Gastroesophageal sphincter (tissue), 4 donors: ENCODE data around the gene PLAC9. TPM values are rescaled to one million over a fixed set of nuclear protein-coding genes. Genes with fewer than 3 reads are reported as not detected.

Experiments used
- ATAC-seq: fragments of 150-250 bp; one replicate; pipeline ENCODE4 v1.9.1; 2016; ENCODE audit warnings: mild to moderate bottlenecking, moderate library complexity
- H3K27ac ChIP-seq, 4 donors: fragments of 200-600 bp; sonication (generic) in 3 of 4; 1 replicate in 3 of 4; 2 replicates in 1 of 4; pipeline ENCODE4 v1.5.1; 2016 to 2019
- H3K27me3 ChIP-seq: fragments of 200-600 bp; sonication (generic); one replicate; pipeline ENCODE4 v1.5.1; 2019
- H3K36me3 ChIP-seq, 2 donors: fragments of 200-600 bp; sonication (generic); one replicate each; pipeline ENCODE4 v1.5.1; 2019; ENCODE audit warnings: control low read depth in 1 of 2
- H3K4me1 ChIP-seq, 3 donors: fragments of 200-600 bp; sonication (generic); 1 replicate in 2 of 3; 2 replicates in 1 of 3; pipeline ENCODE4 v1.5.1; 2016 to 2019; ENCODE audit warnings: control low read depth in 2 of 3
- H3K4me3 ChIP-seq, 2 donors: fragments of 200-600 bp; sonication (generic); one replicate each; pipeline ENCODE4 v1.5.1; 2019; ENCODE audit warnings: mild to moderate bottlenecking in 1 of 2, moderate library complexity in 1 of 2
- H3K9me3 ChIP-seq, 3 donors: fragments of 200-600 bp; sonication (generic); one replicate each; pipeline ENCODE4 v1.5.1; 2017 to 2019; ENCODE audit warnings: control low read depth in 2 of 3
- CTCF ChIP-seq, 4 experiments: fragments of 200-600 bp in 2 of 4; fragments of 450-650 bp in 2 of 4; sonication (generic) in 1 of 4; IDR thresholded peaks; one replicate each; pipeline ENCODE4 v1.5.1; 2017 to 2019; ENCODE audit warnings: antibody characterized with exemption in 4 of 4, mild to moderate bottlenecking in 2 of 4, moderate library complexity in 2 of 4
- EP300 ChIP-seq: sonication (generic); formaldehyde crosslinking; IDR thresholded peaks from one replicate; pipeline ENCODE4 v1.6.1; 2017; ENCODE audit warnings: antibody characterized with exemption, mild to moderate bottlenecking
- POLR2A ChIP-seq, 2 donors: fragments of 450-650 bp; IDR thresholded peaks; one replicate each; pipeline ENCODE4 v1.6.1; 2017; ENCODE audit warnings: antibody characterized with exemption in 2 of 2, mild to moderate bottlenecking in 2 of 2, moderate library complexity in 1 of 2
- POLR2AphosphoS5 ChIP-seq: sonication (generic); formaldehyde crosslinking; IDR thresholded peaks from one replicate; pipeline ENCODE4 v1.6.1; 2017; ENCODE audit warnings: antibody characterized with exemption
- WGBS, 2 donors: methylation state at CpG; one replicate each; pipeline ENCODE4 v1.1.5; 2018; ENCODE audit warnings: low coverage in 1 of 2; 5-methylcytosine and 5-hydroxymethylcytosine counted together
- total RNA-seq, 4 donors: library from RNA; depleted of rRNA; stranded (reverse); fragments of >200 nt; gene quantifications; one replicate each; pipeline ENCODE4 v1.1.0, GENCODE V29; 2016

Gene PLAC9
- total RNA-seq, 4 donors from 2014 or later, result 21.0 to 34.9 (median 28.9) TPM

- H3K27ac ChIP-seq, result peak overlapping the region in 2 of 4 donors; percentile 75 to 78
- WGBS, 2 donors, result 38 to 55% methylated on average over 3 to 4 of the region's 4 CpGs
- H3K9me3 ChIP-seq, result no peaks in the 10 kb centered on the region
- H3K4me3 ChIP-seq, result no peak overlapping the region
- no peak for ATAC-seq
- TF ChIP-seq CTCF (IDR thresholded peaks at IDR 0.05) (no peak), EP300 (no peak), POLR2A (IDR thresholded peaks at IDR 0.05) (no peak), POLR2AphosphoS5 (no peak)
- H3K4me1 ChIP-seq, result peaks cover 0 to 93% (median 45%) of the 10 kb centered on the region in 3 donors
- H3K27me3 ChIP-seq, result no peaks in the 10 kb centered on the region
- H3K36me3 ChIP-seq, result peaks cover 0 to 79% of the 10 kb centered on the region in 2 donors
These were observed 37.5 kb downstream of the PLAC9 start for GRCh38 chr10:80170026-80170425.

GRCh38 chr10:80170641-80171040 lies 38.1 kb downstream of the PLAC9 start:
- H3K36me3 ChIP-seq, result peaks cover 0 to 74% of the 10 kb centered on the region in 2 donors
- peak overlapping the region in 2 of 4 donors; percentile 27 to 46 for H3K27ac ChIP-seq
- no peak overlapping the region for H3K4me3 ChIP-seq
- H3K4me1 ChIP-seq, result peaks cover 0 to 93% (median 40%) of the 10 kb centered on the region in 3 donors
- no peaks in the 10 kb centered on the region for H3K9me3 ChIP-seq
- ATAC-seq, result no peak
- WGBS, 2 donors, result 89% methylated on average over 3 of the region's 10 CpGs; no CpG with 5 or more reads in 1 of the 2 donors
- TF ChIP-seq POLR2AphosphoS5 (no peak), CTCF (IDR thresholded peaks at IDR 0.05) (no peak), EP300 (no peak), POLR2A (IDR thresholded peaks at IDR 0.05) (no peak)
- H3K27me3 ChIP-seq, result no peaks in the 10 kb centered on the region

GRCh38 chr10:80171248-80171660 lies 38.7 kb downstream of the PLAC9 start:
- H3K4me1 ChIP-seq, result peaks cover 0 to 91% (median 38%) of the 10 kb centered on the region in 3 donors
- 84 to 100% methylated on average over 5 of the region's 7 CpGs for WGBS, 2 donors
- H3K27ac ChIP-seq, result peak overlapping the region in 2 of 4 donors; percentile 35 to 46
- H3K4me3 ChIP-seq, result no peak overlapping the region
- TF ChIP-seq EP300 (no peak), POLR2AphosphoS5 (no peak), POLR2A (IDR thresholded peaks at IDR 0.05) (no peak), CTCF (IDR thresholded peaks at IDR 0.05) (no peak)
- H3K27me3 ChIP-seq, result no peaks in the 10 kb centered on the region
- ATAC-seq, result no peak
- peaks cover 0 to 70% of the 10 kb centered on the region in 2 donors for H3K36me3 ChIP-seq
- no peaks in the 10 kb centered on the region for H3K9me3 ChIP-seq

- TF ChIP-seq CTCF (IDR thresholded peaks at IDR 0.05) (no peak), EP300 (no peak), POLR2AphosphoS5 (no peak), POLR2A (IDR thresholded peaks at IDR 0.05) (no peak)
- ATAC-seq, result no peak
- H3K27me3 ChIP-seq, result no peaks in the 10 kb centered on the region
- peaks cover 0 to 54% of the 10 kb centered on the region in 2 donors for H3K36me3 ChIP-seq
- H3K9me3 ChIP-seq, result no peaks in the 10 kb centered on the region
- WGBS, 2 donors, result 30 to 52% methylated on average over 2 of the region's 5 CpGs
- peak overlapping the region in 2 of 4 donors; percentile 26 to 33 for H3K27ac ChIP-seq
- H3K4me3 ChIP-seq, result no peak overlapping the region
- H3K4me1 ChIP-seq, result peaks cover 0 to 91% (median 33%) of the 10 kb centered on the region in 3 donors
These were observed 40.4 kb downstream of the PLAC9 start for GRCh38 chr10:80172896-80173295.

GRCh38 chr10:80173466-80173865 lies 40.9 kb downstream of the PLAC9 start:
- 66 to 81% methylated on average over 4 to 6 of the region's 6 CpGs for WGBS, 2 donors
- ATAC-seq, result no peak
- Histone ChIP-seq H3K27me3 (no peaks in the 10 kb centered on the region), H3K27ac (peak overlapping the region in 2 of 4 donors; percentile 1 to 33), H3K4me3 (no peak overlapping the region), H3K4me1 (peaks cover 0 to 91% (median 31%) of the 10 kb centered on the region in 3 donors), H3K9me3 (no peaks in the 10 kb centered on the region), H3K36me3 (peaks cover 0 to 54% of the 10 kb centered on the region in 2 donors)
- TF ChIP-seq EP300 (no peak), CTCF (IDR thresholded peaks at IDR 0.05) (no peak), POLR2AphosphoS5 (no peak), POLR2A (IDR thresholded peaks at IDR 0.05) (no peak)
